Measurements from ENCODE around the gene FSD1L.

Gene FSD1L

DNA sequence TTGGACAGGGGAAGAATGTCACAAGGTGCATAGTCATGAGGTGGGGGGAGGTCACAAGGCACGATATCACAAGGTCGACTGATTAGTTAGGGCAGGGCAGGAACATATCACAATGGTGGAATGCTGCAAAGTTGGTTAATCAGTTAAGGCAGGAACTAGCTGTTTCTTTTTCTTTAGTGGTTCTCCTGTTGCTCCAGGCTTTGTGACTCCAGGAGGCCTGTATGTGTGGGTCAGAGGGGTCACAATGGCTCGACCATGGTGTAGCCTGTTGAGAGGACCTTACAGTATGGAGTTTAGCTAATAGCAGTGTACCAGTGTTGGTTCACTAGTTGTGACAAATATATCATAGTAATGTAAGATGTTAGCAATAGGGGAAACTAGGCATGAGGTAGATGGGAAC is 12.4 kb upstream of the FSD1L start:
- in situ Hi-C loops (cut with HindIII; ENCODE audit: low sequenced_read_pairs) = no loop called here

DNA sequence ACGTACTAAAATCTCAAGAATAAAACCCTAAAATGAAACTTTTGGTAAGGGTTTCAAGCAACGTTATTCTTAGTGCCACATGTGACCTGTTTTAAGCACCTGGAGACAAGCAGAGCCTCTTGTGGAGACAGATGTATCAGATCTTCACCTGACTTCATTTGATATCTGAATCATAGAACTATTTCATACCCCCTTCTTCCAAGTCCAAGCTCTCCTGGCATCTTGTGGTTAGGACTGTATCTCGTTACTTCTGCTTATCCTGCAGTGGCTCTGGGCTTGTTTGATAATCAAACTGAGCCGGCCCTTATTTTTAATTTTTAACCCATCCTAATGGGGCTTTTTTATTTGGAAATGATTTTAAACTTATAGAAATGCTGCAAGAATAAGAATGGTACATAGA is 11.1 kb upstream of the FSD1L start:
- in situ Hi-C loops (cut with HindIII; ENCODE audit: low sequenced_read_pairs) = no loop called here

GRCh38 chr9:105437704-105438103 is 10.1 kb upstream of the FSD1L start:
- in situ Hi-C loops (cut with HindIII; ENCODE audit: low sequenced_read_pairs) = no loop called here

DNA sequence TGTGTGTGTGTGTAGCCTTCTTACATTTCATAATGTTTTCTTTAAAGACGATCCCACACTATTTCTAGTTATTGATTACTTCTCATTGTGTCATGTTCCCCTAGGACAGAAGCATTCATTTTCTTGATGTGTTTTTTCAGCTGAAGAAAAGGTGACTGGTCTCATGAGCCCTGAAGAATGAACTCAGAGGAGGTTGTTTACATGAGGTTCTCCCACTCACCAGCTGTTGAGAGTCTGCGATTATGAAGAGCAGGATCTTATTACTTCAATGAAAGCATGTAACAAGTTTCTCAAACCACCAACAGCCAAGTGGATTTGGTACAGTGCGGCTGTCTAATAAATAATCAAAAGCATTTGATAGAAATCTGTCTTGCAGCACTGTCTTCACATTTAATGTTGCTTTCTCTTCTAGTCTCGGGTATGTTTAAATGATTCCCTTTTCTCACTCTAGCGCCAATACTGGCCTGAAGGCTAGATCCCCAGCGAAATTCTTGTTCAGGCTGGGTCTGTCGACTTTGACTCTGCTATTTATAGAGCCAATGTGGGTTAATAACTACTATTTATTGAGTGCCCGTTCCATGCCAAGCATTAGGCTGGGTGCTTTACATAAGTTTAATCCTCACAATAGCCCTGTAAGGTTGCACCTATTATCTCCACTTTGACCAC is 9.6 kb upstream of the FSD1L start:
- in situ Hi-C loops (cut with HindIII; ENCODE audit: low sequenced_read_pairs) = no loop called here

DNA sequence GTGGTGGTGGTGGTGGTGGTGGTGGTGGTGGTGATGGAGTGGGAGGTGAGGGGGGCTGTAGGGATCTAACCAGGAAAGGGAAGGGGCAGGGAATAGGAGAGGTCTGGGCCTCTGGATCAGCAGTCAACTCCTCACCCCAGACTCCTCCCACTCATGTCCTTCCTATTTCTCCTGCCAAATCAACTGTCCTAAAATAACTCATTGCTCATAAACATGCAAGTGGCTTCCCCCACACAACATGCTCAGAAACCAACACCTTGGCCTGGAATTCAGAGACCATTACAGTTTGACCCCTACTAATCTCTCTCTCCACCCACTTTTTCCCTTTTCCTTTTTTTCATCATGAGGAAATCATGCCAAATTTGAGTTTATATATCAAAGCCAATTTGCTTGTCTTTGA is 8.4 kb upstream of the FSD1L start:
- in situ Hi-C loops (cut with HindIII; ENCODE audit: low sequenced_read_pairs) = no loop called here

DNA sequence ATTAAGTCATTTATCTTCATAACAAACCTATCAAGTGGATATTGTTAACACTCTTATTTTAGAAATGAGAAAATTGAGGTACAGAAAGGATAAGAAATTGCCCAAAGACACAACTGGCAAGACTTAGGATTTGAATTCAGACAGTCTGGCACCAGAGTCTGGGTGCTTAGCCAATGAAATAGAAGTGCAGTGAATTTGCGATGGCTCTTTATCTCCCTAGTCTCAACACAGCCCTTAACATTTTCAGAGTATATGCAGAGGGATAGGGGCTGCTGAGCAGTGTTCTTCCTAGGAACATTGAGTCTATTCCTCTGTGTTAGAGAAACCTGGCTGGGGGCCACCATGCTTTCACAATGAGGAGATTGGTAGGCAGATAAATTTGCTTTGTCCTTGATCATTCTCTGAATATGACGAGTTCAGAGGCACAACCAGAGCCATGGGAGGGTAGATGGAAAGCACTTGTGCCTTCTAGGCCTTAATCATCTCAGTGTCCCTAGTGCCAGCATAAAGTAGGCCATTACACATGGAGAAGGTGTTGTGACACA is 6.1 kb upstream of the FSD1L start:
- in situ Hi-C loops (cut with HindIII; ENCODE audit: low sequenced_read_pairs) = no loop called here

GRCh38 chr9:105443121-105443520 is 4.7 kb upstream of the FSD1L start:
- in situ Hi-C loops (cut with HindIII; ENCODE audit: low sequenced_read_pairs) = no loop called here

DNA sequence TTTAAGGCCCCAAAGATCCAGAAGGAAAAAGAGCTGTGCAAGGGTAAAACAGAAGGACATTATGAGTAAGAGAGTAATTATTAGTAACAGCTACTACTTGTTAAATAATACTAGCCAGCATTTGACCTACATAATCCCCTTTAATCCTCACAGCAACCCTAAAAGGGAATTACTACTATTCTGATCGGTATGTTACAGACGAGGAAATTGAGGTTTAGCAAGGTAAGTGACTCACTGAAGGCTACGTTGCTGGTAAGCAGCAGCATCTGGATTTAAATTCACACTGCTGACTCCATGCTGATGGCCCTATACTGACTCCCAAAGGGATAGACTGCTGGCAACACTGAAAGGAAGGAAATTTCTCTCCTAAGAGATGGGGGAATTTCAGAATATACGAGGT is 3.7 kb upstream of the FSD1L start:
- in situ Hi-C loops (cut with HindIII; ENCODE audit: low sequenced_read_pairs) = no loop called here

DNA sequence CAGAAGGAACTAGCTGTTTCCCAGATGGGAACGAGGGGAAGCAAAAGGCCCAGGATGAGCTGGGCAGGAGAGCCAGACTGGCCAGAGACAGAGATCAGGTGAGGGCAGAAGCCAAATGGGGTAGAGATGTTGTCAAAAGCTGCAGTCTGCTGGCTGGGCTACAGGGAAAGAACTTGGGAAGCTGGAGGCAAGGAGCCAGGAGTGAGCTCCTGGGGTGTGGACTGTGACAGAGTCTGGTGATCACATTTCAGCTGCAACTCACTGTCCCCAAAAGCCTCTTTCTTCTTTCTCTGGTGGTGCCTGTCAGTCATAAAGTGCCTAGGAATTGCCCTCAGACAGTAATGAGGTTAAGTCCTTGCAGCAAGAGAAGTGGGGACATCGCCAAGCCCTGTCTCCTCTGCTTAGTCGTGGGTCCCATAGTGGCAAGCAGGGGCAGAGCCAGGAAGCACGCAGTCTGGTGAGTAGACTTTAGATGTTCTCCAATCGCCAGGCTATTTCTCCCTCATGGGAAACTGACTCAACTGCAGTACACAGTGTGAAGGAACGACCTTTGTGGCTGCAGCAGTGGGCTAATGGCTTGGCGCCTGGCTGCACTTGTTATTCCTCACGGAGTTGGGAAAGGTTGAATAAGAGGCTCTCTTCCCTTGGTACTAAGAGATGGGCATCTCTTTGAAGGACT is 2.5 kb upstream of the FSD1L start:
- in situ Hi-C loops (cut with HindIII; ENCODE audit: low sequenced_read_pairs) = no loop called here

DNA sequence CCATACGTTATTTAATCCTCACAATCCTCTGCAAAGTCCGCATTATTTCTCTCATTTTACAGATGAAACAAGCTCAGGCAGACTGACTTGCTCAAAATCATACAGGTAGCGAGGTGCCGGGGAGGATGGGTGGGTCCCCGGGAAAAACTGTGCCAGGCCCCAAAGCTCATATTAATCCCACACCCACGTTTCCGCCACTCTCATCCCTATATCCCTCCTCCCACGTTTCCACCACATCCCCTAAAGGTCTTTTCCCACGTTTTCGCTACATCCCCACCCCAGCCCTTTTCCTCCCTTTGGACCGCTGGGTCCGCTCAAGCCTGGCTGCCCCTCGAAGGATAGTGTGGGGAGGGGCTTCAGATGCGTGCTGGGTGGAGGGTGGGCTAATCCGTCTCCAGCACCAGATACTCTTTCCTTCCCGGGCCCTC is 434 bp upstream of the FSD1L start:
- in situ Hi-C loops (cut with HindIII; ENCODE audit: low sequenced_read_pairs) = no loop called here

DNA sequence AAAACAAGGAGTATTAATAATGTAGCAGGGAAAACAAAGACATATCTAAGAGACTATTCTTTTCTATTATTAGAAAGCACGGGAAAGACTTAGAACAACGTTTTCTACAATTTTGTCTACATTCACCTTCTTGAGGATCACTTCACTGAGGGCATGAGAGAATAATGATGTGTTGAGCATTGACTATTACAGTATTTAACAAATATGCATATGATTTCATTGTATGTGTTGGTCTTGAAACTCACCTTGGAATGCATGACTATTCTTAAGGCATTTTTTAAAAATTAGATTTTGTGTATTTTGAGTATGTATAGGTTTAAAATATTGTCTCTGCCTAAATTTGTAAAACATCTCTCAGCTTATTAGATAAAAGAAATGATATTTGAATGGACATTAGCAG is 1.2 kb downstream of the FSD1L start:
- in situ Hi-C loops (cut with HindIII; ENCODE audit: low sequenced_read_pairs) = no loop called here

- in situ Hi-C loops (cut with HindIII; ENCODE audit: low sequenced_read_pairs) = no loop called here
Measured at GRCh38 chr9:105452185-105452584, 4.4 kb downstream of the FSD1L start.

GRCh38 chr9:105455836-105456475 is 8.1 kb downstream of the FSD1L start:
- in situ Hi-C loops (cut with HindIII; ENCODE audit: low sequenced_read_pairs) = no loop called here

DNA sequence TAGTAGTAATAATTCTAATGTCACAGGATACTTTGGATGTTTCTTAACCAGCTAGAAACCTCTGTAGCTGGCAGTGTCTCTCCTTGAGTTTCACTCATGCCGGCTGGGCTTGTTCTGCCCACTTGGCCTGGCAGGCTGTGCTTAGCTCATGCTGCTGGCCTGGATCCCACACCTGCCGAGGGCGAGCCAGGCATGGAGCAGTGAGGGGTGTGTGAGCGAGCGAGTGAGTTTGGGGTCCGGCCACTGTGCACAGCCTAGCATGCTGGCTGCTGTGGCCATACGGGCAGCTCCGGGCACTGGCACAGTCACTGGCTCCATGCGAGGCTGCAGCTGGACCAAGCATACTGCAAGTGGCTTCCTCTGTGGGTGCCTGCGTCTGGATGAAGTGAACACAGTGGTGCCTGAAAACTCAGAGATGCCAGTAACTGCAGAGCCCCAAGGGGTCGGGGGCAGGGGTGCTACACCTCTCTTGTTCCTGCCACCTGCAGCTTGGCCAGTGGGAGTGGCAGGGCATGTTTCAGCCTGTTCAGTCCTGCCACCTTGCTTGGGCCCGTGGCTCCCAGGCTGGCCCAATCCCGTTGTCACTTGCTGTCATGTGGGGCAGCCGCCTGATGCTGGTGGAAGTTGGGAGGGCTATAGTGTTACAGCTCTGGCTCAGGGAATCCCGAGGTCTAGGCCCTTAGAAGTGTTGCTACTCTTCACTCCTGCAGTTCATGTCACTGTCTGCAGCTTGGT is 9.9 kb downstream of the FSD1L start:
- in situ Hi-C loops (cut with HindIII; ENCODE audit: low sequenced_read_pairs) = no loop called here

DNA sequence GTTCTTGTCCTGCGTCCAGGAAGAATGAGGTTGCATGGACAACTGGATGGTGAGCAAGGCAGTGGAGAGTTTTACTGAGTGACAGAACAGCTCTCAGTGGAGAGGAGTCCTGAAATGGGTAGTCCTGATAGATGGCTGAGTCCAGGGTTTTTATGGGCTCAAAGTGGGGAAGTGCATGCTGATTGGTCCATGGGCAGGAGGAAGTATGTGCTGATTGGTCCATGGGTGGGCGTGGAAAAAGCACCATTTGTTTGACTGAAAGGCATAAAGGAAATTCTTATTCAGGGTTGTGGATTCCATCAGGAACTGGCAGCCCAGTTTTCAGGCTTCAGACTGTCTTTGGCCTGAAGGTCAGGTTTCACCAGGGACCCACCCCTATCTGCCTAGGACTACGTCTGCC is 10.6 kb downstream of the FSD1L start:
- in situ Hi-C loops (cut with HindIII; ENCODE audit: low sequenced_read_pairs) = no loop called here

GRCh38 chr9:105459336-105459735 is 11.5 kb downstream of the FSD1L start:
- in situ Hi-C loops (cut with HindIII; ENCODE audit: low sequenced_read_pairs) = no loop called here

DNA sequence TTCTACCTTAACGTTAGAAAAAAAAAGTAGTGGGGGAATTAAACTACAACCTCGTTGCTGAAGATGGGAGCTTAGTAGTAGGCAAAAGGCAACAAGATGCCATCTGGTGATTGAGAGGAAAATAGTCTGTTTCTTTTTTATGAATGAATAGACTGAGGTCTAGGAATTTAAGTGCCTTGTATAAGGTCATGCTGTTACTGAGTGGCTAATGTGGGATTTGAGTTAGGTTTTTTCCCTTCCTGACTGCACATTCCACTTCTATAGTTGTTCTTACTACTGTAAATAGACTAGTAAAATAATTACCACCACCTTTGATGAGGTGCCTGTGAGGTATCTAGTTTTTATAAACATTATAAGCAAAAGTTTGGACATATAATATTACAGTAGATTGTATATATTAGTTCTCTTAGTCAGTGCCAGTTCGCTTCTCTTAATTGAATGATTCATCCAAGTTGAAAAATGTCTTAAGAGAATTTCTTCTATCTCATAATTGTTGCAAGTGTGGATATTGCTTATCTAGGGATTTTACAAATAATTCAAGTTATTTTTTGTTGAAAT is 19.1 kb downstream of the FSD1L start:
- in situ Hi-C loops (cut with HindIII; ENCODE audit: low sequenced_read_pairs) = no loop called here

DNA sequence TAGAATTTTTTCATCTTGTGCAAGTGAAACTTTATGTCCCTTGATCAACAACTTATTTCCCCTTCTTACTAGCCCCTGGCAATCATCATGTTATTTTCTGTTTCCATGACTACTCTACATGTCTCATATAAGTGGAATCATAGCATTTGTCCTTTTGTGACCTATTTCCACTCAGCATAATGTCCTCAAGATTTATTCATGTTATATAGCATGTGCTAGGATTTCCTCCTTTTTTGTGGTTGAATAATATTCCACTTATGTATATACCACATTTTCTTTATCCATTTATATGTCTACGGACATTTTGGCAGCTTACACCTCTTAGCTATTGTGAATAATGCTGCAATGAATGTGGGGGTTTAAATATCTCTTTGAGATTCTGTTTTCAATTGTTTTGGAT is 21.0 kb downstream of the FSD1L start:
- in situ Hi-C loops (cut with HindIII; ENCODE audit: low sequenced_read_pairs) = no loop called here

DNA sequence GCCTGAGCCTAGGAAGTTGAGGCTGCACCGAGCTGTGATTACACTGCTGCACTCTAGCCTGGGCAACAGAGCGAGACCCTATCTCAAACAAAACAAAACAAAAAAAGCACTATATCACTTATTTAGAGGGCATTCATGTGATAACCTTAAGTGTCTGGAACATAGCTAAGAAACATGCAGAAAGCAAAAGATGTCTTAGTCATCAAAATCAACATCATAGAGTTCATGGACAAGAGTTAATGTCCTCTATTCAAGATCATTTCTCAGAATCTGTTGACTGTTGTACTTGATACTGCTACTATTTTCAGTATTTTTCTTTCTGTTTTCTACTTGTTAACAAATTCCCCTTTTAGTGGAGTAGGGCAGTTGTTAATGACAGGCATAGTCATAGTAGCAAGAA is 25.4 kb downstream of the FSD1L start:
- in situ Hi-C loops (cut with HindIII; ENCODE audit: low sequenced_read_pairs) = no loop called here

GRCh38 chr9:105475302-105475701 is 27.5 kb downstream of the FSD1L start:
- in situ Hi-C loops (cut with HindIII; ENCODE audit: low sequenced_read_pairs) = no loop called here

DNA sequence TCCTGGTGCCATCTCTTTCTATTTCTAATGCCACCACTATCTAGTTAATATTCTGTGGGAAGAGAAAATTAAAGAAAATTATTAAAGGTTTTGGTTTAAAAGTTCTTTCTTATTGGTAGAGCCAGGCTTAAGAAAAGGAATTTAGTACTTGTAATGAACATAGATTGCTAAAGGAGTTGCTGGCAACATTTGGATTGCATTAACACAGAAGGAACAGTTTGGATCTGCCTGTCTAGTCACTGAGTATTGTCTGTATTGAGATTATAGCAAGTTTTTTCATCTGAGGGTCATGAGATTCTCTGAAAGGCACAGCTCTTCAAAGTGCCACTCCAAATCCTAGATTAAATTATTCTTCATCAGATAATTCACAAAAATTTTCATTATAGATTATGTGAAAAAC is 32.0 kb downstream of the FSD1L start:
- in situ Hi-C loops (cut with HindIII; ENCODE audit: low sequenced_read_pairs) = no loop called here

All from DLD1 (cell line).